ENCODE measurements around the gene INSYN1. TPM values are rescaled to one million over a fixed set of nuclear protein-coding genes. Genes with fewer than 3 reads are reported as not detected.

INSYN1 gene
- total RNA-seq, 5 donors from 2014 or later (not counting 1 experiment from before 2014, with no cell fraction given): not detected

Other genes with a start within 250 kb of the INSYN1 start
- gene NPTN, start 120.0 kb downstream of the INSYN1 start, total RNA-seq: 10 to 100 TPM; 24.7 to 34.9 (median 33.1) TPM
- gene CD276, start 69.0 kb downstream of the INSYN1 start, total RNA-seq: under 1 TPM in 3 of 5 donors, not detected in 2; 0.66 to 0.76 (median 0.76) TPM
- gene TBC1D21, start 120.2 kb upstream of the INSYN1 start, total RNA-seq: not detected
- 1 to 10 TPM; 1.4 to 4.8 (median 1.6) TPM for gene LOXL1, start 173.1 kb upstream of the INSYN1 start, total RNA-seq
- gene STOML1, start 238.9 kb upstream of the INSYN1 start, total RNA-seq: 10 to 100 TPM in 3 of 5 donors, 1 to 10 TPM in 2; 5.1 to 13.4 (median 12.0) TPM
- gene PML, start 241.4 kb upstream of the INSYN1 start, total RNA-seq: 10 to 100 TPM; 43.0 to 79.8 (median 60.7) TPM